SK-N-MC (cell line): Measurements from ENCODE around the gene CYP19A1.

Experiments used
- EZH2 ChIP-seq: fragments of 200-600 bp; sonication (generic); IDR thresholded peaks from one replicate; pipeline ENCODE4 v1.6.1; 2017; ENCODE audit warnings: antibody characterized with exemption
- FOXP2 ChIP-seq: optimal IDR thresholded peaks from 2 replicates; pipeline ENCODE3; 2011; ENCODE audit warnings: mild to moderate bottlenecking, moderate library complexity; ENCODE audit not compliant: insufficient read depth; ENCODE audit errors: extremely low read length, control extremely low read depth
- POLR2AphosphoS5 ChIP-seq: IDR thresholded peaks from 2 replicates; pipeline ENCODE4 v1.6.1; 2012; ENCODE audit warnings: mild to moderate bottlenecking, low read depth, low read length, borderline replicate concordance

GRCh38 chr15:51371266-51371665, 32.9 kb upstream of the CYP19A1 start:
- no peak for TF ChIP-seq EZH2
- TF ChIP-seq POLR2AphosphoS5 = no peak
- TF ChIP-seq FOXP2 = no peak
